GM19023 (cell line): Measurements from ENCODE around the gene GAB2.
"Not testable (repeated sequence)": the region's sequence is repeated elsewhere in the genome, so short reads cannot be mapped to it uniquely, and the experiment has no call there.

ENCODE experiments used
- ATAC-seq: cut with Tn5 transposase; IDR thresholded peaks from one replicate; pipeline ENCODE4 v1.9.1; 2021; ENCODE audit warnings: mild to moderate bottlenecking, moderate library complexity; ENCODE audit not compliant: unreplicated experiment

Gene GAB2, protein sequence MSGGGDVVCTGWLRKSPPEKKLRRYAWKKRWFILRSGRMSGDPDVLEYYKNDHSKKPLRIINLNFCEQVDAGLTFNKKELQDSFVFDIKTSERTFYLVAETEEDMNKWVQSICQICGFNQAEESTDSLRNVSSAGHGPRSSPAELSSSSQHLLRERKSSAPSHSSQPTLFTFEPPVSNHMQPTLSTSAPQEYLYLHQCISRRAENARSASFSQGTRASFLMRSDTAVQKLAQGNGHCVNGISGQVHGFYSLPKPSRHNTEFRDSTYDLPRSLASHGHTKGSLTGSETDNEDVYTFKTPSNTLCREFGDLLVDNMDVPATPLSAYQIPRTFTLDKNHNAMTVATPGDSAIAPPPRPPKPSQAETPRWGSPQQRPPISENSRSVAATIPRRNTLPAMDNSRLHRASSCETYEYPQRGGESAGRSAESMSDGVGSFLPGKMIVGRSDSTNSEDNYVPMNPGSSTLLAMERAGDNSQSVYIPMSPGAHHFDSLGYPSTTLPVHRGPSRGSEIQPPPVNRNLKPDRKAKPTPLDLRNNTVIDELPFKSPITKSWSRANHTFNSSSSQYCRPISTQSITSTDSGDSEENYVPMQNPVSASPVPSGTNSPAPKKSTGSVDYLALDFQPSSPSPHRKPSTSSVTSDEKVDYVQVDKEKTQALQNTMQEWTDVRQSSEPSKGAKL

GRCh38 chr11:78417175-78417887, at the start of gene GAB2:
Gene GAB2 (minus strand): TSS chr11:78417820. CDS start chr11:78417720, 100 bp downstream.
- peak; percentile 8 for ATAC-seq

GRCh38 chr11:78467370-78467769, 49.8 kb upstream of the GAB2 start:
- no peak for ATAC-seq

DNA sequence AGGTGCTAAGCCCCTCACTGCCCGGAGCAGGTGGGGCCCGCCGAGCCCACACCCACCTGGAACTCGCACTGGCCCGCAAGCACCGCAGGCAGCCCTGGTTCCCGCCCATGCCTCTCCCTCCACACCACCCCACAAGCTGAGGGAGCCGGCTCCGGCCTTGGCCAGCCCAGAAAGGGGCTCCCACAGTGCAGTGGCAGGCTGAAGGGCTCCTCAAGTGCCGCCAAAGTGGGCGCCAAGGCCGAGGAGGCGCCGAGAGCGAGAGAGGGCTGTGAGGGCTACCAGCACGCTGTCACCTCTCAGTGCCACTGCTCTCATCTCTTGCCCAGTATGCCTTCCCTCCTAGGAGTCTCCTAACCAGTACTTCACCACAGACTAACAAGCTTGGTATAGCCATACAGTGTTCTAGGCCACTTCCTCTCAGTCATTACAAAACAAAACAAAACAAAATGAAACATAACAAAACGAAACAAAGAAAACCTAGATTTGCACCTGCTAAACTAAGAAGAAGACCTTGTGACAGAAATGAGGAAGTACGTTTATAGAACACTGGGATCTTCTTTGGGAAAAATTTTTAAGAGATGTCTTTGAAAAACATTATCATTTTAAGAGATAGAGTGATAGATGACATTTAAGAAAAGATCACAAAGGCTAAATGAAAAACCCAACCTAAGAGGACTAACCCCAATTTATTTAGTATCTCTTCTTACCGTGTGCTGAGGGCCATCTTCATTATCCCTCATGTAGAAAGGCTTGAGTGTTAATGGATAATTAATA, 47.7 kb upstream of the GAB2 start:
- peak; percentile 97 for ATAC-seq

DNA sequence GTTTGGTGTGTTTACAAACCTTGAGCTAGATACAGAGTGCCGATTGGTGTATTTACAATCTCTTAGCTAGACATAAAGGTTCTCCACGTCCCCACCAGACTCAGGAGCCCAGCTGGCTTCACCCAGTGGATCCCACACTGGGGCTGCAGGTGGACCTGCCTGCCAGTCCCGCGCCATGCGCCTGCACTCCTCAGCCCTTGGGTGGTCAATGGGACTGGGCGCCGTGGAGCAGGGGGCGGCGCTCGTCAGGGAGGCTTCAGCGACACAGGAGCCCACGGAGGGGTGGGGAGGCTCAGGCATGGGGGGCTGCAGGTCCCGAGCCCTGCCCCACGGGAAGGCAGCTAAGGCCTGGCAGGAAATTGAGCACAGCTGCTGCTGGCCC, 47.2 kb upstream of the GAB2 start:
- ATAC-seq: not testable (repeated sequence)

GRCh38 chr11:78460471-78460870, 42.9 kb upstream of the GAB2 start:
- ATAC-seq: no peak

GRCh38 chr11:78459738-78460137, 42.1 kb upstream of the GAB2 start:
- no peak for ATAC-seq

- no peak for ATAC-seq
Measured at GRCh38 chr11:78457448-78457847, 39.8 kb upstream of the GAB2 start.

- ATAC-seq: no peak
Measured at GRCh38 chr11:78453140-78453935, 35.7 kb upstream of the GAB2 start.

DNA sequence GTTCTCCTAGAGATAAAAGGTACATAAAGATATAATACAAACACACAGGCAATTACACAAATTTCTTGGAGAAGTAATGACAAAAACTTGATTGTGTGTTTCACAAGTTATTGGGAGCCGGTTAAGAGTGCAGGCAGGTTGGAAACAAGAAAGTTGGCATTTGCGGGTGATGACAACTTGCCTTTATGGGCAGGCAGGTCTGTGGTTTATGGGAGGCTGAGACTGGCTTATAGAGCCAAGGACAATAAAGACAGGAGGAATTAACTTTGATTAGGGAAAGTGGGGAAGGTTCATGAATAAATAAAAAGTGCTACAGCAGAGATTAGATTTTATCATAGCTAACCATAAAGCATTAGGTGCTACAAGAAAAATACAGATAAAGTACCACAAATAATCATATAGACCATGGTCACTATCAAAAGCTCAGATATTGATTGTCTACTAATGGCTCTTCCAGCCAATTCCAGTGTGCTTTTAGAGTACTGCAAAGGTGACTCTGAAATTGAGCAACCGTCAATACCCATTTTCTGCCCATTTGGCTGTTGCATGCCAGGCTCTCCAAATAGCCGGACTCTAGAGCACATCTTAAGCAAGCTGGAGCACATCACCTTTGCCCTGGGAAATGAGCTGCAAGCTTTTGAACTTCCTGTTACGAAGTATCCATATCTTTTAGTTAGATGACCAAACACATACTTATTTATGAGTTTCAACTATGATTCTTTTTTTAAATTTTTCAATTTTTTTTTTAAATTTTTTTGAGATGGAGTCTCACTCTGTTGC, 33.9 kb upstream of the GAB2 start:
- ATAC-seq: no peak

GRCh38 chr11:78450866-78451265, 33.2 kb upstream of the GAB2 start:
- no peak for ATAC-seq

- ATAC-seq: no peak
Measured at GRCh38 chr11:78449866-78450265, 32.2 kb upstream of the GAB2 start.

DNA sequence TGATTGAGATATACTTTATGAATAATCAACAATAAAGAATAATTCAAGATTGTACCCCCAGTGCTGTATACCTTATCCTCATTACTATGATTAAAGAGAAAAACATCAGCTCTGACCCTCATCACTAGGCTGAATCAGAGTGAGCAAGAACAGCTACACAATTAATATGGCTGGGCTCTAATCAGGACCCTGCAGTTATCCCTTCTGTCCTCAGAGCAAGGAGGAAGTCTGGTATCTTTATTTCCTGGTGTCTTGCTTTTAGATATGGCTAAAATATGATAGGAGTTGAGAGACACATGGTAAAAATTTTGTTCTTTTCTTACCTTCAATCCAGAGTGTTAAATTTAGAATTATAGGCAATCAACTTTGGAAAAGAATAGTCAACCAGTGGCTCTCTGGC, 28.6 kb upstream of the GAB2 start:
- no peak for ATAC-seq

GRCh38 chr11:78444726-78445125, 27.1 kb upstream of the GAB2 start:
- no peak for ATAC-seq

DNA sequence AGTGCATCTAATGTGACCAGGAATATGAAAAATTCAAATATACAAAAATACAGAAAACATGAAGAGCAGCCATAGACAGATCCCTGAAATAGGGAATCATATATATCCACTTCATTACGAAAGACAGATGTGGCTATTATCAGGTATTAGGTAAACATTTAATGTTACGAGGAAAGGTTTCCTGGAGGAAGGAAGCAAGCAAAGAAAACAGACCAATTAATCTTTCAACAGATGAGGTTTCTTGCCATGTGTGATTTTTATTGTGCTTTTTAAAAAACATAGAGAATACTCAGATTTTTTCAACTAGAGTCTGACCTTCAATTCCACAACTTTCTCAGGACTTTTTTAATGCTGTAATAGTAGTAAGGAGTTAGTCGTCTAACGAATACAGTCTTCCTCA, 24.3 kb upstream of the GAB2 start:
- no peak for ATAC-seq

DNA sequence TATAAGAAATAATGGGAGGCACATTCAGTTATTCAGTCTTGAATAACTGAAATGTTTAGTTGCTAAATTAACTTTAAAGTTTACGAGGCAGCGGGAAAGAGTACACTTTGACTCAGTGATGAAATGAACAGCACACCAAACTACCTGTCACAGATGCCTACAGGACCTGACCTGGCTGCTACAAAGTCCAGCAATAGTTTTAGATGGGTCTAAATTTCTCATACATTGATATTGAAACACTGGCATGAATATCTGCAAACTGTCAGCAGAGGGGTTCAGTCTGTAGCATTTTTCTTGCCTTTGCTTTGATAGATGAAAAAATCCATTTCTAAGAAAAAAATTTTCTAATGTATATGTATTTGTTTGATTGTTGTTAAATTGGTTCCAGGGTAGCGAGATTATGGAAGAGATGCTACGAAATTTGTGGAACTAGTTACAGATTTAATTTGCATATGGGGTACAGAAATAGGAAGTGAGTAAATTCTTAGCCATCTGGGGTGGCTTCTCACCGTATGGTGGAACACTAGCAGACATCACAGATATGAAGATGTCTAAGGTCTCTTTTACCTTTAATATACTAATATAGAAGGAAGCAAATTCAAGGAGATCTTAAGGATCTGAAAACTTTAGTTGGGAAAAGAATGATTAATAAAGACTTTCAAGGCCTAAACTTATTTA, 20.8 kb upstream of the GAB2 start:
- no peak for ATAC-seq

GRCh38 chr11:78432956-78433355, 15.3 kb upstream of the GAB2 start:
- ATAC-seq: no peak

DNA sequence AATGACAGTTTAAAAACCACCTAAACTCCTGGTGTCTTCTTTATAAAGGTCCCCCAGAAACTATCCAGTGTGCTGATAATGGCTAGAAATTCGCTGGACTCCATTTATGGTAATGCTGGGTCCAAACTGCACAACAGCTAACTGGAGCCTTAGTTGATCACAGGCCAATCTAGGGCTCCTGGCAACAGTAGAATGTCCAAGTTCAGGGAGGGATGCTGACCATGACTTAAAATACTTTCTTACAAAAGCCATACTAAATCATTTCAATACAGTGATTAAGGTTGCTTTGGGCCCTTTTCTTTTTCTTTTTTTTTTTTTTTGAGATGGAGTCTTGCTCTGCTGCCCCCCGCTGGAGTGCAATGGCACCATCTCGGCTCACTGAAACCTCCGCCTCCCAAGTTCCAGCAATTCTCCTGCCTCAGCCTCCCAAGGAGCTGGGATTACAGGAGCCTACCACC, 14.5 kb upstream of the GAB2 start:
- ATAC-seq: no peak

- ATAC-seq: no peak
Measured at GRCh38 chr11:78429660-78430059, 12.0 kb upstream of the GAB2 start.

- no peak for ATAC-seq
Measured at GRCh38 chr11:78429209-78429608, 11.6 kb upstream of the GAB2 start.
